PFSK-1 (cell line): ENCODE results near the gene MAPRE2.

Experiments
- FOXP2 ChIP-seq: optimal IDR thresholded peaks from 2 replicates; pipeline ENCODE3; 2011; ENCODE audit warnings: borderline replicate concordance, control low read depth, inconsistent platforms; ENCODE audit not compliant: insufficient read depth; ENCODE audit errors: extremely low read length, extremely low read depth
- REST ChIP-seq, 2 experiments: IDR thresholded peaks; 2 replicates each; pipeline versions ENCODE4 v1.6.1 to v1.8.0; 2011 to 2012; ENCODE audit warnings: low read depth in 2 of 2, low read length in 2 of 2, control low read depth in 1 of 2, inconsistent platforms in 1 of 2, mild to moderate bottlenecking in 1 of 2, moderate library complexity in 1 of 2; ENCODE audit not compliant: insufficient read depth in 1 of 2
- SIN3A ChIP-seq: IDR thresholded peaks from 2 replicates; pipeline ENCODE4 v1.6.1; 2012; ENCODE audit warnings: mild to moderate bottlenecking, low read length, moderate library complexity, borderline replicate concordance; ENCODE audit not compliant: insufficient read depth
- TAF1 ChIP-seq: IDR thresholded peaks from 2 replicates; pipeline ENCODE4 v1.6.1; 2012; ENCODE audit warnings: low read length, control low read depth, borderline replicate concordance; ENCODE audit not compliant: insufficient read depth

- TF ChIP-seq FOXP2 (no peak), REST (IDR thresholded peaks at IDR 0.05; ENCODE audit: insufficient read depth in 1 of 2, low read depth in 2 of 2, low read length in 2 of 2) (no peak), SIN3A (no peak), TAF1 (no peak)
These were observed 98.3 kb downstream of the MAPRE2 start for GRCh38 chr18:35139517-35139916.
